ENCODE data around the gene TNFAIP8.

TNFAIP8 gene

GRCh38 chr5:119328753-119329602 lies 26.8 kb upstream of the TNFAIP8 start:
- FAIRE-seq (no peak), DNase-seq (ENCODE audit: insufficient read length, low spot score) (no peak)
- no peak for TF ChIP-seq CTCF (IDR thresholded peaks at IDR 0.05; ENCODE audit: insufficient read depth, missing control alignments)

- FAIRE-seq, result no peak
- TF ChIP-seq CTCF (IDR thresholded peaks at IDR 0.05; ENCODE audit: insufficient read depth, missing control alignments), result no peak
- no peak for DNase-seq (ENCODE audit: insufficient read length, low spot score)
These were observed 26.2 kb upstream of the TNFAIP8 start for GRCh38 chr5:119329666-119330065.

- no peak for DNase-seq (ENCODE audit: insufficient read length, low spot score)
- no peak for TF ChIP-seq CTCF (IDR thresholded peaks at IDR 0.05; ENCODE audit: insufficient read depth, missing control alignments)
- no peak for FAIRE-seq
These were observed 25.2 kb upstream of the TNFAIP8 start for GRCh38 chr5:119330367-119331183.

- no peak for TF ChIP-seq CTCF (IDR thresholded peaks at IDR 0.05; ENCODE audit: insufficient read depth, missing control alignments)
- DNase-seq (ENCODE audit: insufficient read length, low spot score), result no peak
- FAIRE-seq, result no peak
These were observed 24.2 kb upstream of the TNFAIP8 start for GRCh38 chr5:119331566-119332095.

GRCh38 chr5:119332208-119332607 lies 23.6 kb upstream of the TNFAIP8 start:
- TF ChIP-seq CTCF (IDR thresholded peaks at IDR 0.05; ENCODE audit: insufficient read depth, missing control alignments), result no peak
- DNase-seq (ENCODE audit: insufficient read length, low spot score) (no peak), FAIRE-seq (no peak)

- TF ChIP-seq CTCF (IDR thresholded peaks at IDR 0.05; ENCODE audit: insufficient read depth, missing control alignments), result no peak
- FAIRE-seq (no peak), DNase-seq (ENCODE audit: insufficient read length, low spot score) (no peak)
These were observed 22.8 kb upstream of the TNFAIP8 start for GRCh38 chr5:119332978-119333401.
